Cerebellar nuclear complex (tissue), 1 donor: ENCODE measurements around the gene CSNK1A1L.
"Not testable (repeated sequence)": the region's sequence is repeated elsewhere in the genome, so short reads cannot be mapped to it uniquely, and the experiment has no call there.

ENCODE experiments used
- DNase-seq, 2 experiments: peaks; one replicate each; lab custom pipeline; 2025; lab: John Stamatoyannopoulos, UW

CSNK1A1L gene

GRCh38 chr13:37058910-37059847 lies 46.3 kb downstream of the CSNK1A1L start, which contains the start of gene SUPT20H:
Gene SUPT20H (minus strand): TSS chr13:37059688. CDS start chr13:37051490, 8,198 bp downstream.
- peak; percentile 57 to 81 for DNase-seq

GRCh38 chr13:37056228-37056627 lies 49.2 kb downstream of the CSNK1A1L start:
- DNase-seq = not testable (repeated sequence)
